Measurements from ENCODE around the gene SPTBN4. TPM values are rescaled to one million over a fixed set of nuclear protein-coding genes. Genes with fewer than 3 reads are reported as not detected.

The SPTBN4 gene
- total and polyA plus RNA-seq, 10 of the 15 experiments (the other 5 are each of a cell fraction or from before 2014, with no cell fraction given) = 0.04 to 1.1 (median 0.34) TPM; not detected in 1

DNA sequence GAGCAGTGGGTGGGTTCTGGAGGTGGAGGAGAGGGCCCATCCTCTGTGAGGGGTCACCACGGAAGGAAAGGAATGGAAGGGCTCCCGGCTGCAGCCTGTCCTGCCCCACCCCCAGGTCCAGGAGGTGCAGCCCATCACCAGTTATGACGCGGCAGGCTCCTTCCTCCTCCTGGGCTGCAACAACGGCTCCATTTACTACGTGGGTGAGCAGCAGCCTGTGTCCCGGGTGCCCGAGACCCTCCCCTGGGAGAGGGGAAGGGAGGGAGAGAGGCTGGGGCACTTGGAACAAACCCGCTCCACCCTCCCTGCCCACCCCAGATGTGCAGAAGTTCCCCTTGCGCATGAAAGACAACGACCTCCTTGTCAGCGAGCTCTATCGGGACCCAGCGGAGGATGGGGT is 116.5 kb downstream of the SPTBN4 start:
- H3K79me2 ChIP-seq (ENCODE audit: control insufficient read depth, insufficient read depth, low read length) = no peaks in the 10 kb centered on the region; the same call in 1 of the 2 replicates
- peaks cover 20% of the 10 kb centered on the region for H3K4me1 ChIP-seq (ENCODE audit: control insufficient read depth, insufficient read depth, low read length)
- ATAC-seq (no peak), DNase-seq (ENCODE audit: low read depth, low spot score) (no peak), FAIRE-seq (no peak)
- no peaks in the 10 kb centered on the region for H3K27me3 ChIP-seq (replicated peaks in 1 of 2; ENCODE audit: control insufficient read depth in 2 of 2, insufficient read depth in 2 of 2, low read length in 1 of 2)
- no peaks in the 10 kb centered on the region for H3K9me3 ChIP-seq (replicated peaks; ENCODE audit: control insufficient read depth, insufficient read depth, low read length)
- no peak overlapping the region for H3K4me3 ChIP-seq
- in situ Hi-C loops (cut with MboI) (no loop called here), intact Hi-C loops (cut with micrococcal nuclease; ENCODE audit: unreplicated experiment) (no loop called here)
- WGBS (ENCODE audit: insufficient coverage, insufficient replicate concordance, low lambda C conversion rate, missing lambda C conversion rate) = 88% methylated on average over 13 of the region's 14 CpGs
- ChIA-PET RAD21 (ENCODE audit: unreplicated experiment) (no interaction called here), CTCF (no interaction called here), SMC1A (ENCODE audit: uncharacterized antibody, unreplicated experiment) (no interaction called here), POLR2A (no interaction called here)
- H3K4me2 ChIP-seq (ENCODE audit: control insufficient read depth, insufficient read depth) = no peak overlapping the region
- H3K36me3 ChIP-seq (ENCODE audit: control insufficient read depth in 2 of 2, insufficient read depth in 2 of 2, low read length in 1 of 2) = peaks cover 8 to 14% of the 10 kb centered on the region in 2 experiments
- H4K20me1 ChIP-seq (ENCODE audit: control insufficient read depth, insufficient read depth) = no peaks in the 10 kb centered on the region
- H3K9ac ChIP-seq (ENCODE audit: control insufficient read depth, insufficient read depth, low read length) = no peak overlapping the region
- no peak overlapping the region for H2AFZ ChIP-seq (ENCODE audit: control insufficient read depth, low read depth, low read length)
- BruUV-seq (replicated peaks) = no TSS peak
- TF ChIP-seq IKZF1 (conservative IDR thresholded peaks at IDR 0.05) (no peak), ZNF217 (IDR thresholded peaks at IDR 0.05) (no peak), HDGF (IDR thresholded peaks at IDR 0.05) (no peak), RBBP5 (conservative IDR thresholded peaks at IDR 0.05) (no peak), POU2F2 (IDR thresholded peaks at IDR 0.05; ENCODE audit: borderline replicate concordance, low read depth, low read length) (no peak)
- TF ChIP-seq, protein P1, sequence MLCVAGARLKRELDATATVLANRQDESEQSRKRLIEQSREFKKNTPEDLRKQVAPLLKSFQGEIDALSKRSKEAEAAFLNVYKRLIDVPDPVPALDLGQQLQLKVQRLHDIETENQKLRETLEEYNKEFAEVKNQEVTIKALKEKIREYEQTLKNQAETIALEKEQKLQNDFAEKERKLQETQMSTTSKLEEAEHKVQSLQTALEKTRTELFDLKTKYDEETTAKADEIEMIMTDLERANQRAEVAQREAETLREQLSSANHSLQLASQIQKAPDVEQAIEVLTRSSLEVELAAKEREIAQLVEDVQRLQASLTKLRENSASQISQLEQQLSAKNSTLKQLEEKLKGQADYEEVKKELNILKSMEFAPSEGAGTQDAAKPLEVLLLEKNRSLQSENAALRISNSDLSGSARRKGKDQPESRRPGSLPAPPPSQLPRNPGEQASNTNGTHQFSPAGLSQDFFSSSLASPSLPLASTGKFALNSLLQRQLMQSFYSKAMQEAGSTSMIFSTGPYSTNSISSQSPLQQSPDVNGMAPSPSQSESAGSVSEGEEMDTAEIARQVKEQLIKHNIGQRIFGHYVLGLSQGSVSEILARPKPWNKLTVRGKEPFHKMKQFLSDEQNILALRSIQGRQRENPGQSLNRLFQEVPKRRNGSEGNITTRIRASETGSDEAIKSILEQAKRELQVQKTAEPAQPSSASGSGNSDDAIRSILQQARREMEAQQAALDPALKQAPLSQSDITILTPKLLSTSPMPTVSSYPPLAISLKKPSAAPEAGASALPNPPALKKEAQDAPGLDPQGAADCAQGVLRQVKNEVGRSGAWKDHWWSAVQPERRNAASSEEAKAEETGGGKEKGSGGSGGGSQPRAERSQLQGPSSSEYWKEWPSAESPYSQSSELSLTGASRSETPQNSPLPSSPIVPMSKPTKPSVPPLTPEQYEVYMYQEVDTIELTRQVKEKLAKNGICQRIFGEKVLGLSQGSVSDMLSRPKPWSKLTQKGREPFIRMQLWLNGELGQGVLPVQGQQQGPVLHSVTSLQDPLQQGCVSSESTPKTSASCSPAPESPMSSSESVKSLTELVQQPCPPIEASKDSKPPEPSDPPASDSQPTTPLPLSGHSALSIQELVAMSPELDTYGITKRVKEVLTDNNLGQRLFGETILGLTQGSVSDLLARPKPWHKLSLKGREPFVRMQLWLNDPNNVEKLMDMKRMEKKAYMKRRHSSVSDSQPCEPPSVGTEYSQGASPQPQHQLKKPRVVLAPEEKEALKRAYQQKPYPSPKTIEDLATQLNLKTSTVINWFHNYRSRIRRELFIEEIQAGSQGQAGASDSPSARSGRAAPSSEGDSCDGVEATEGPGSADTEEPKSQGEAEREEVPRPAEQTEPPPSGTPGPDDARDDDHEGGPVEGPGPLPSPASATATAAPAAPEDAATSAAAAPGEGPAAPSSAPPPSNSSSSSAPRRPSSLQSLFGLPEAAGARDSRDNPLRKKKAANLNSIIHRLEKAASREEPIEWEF (IDR thresholded peaks at IDR 0.05; ENCODE audit: insufficient replicate concordance, low read depth, low read length) = no peak
- TF ChIP-seq, protein P2, sequence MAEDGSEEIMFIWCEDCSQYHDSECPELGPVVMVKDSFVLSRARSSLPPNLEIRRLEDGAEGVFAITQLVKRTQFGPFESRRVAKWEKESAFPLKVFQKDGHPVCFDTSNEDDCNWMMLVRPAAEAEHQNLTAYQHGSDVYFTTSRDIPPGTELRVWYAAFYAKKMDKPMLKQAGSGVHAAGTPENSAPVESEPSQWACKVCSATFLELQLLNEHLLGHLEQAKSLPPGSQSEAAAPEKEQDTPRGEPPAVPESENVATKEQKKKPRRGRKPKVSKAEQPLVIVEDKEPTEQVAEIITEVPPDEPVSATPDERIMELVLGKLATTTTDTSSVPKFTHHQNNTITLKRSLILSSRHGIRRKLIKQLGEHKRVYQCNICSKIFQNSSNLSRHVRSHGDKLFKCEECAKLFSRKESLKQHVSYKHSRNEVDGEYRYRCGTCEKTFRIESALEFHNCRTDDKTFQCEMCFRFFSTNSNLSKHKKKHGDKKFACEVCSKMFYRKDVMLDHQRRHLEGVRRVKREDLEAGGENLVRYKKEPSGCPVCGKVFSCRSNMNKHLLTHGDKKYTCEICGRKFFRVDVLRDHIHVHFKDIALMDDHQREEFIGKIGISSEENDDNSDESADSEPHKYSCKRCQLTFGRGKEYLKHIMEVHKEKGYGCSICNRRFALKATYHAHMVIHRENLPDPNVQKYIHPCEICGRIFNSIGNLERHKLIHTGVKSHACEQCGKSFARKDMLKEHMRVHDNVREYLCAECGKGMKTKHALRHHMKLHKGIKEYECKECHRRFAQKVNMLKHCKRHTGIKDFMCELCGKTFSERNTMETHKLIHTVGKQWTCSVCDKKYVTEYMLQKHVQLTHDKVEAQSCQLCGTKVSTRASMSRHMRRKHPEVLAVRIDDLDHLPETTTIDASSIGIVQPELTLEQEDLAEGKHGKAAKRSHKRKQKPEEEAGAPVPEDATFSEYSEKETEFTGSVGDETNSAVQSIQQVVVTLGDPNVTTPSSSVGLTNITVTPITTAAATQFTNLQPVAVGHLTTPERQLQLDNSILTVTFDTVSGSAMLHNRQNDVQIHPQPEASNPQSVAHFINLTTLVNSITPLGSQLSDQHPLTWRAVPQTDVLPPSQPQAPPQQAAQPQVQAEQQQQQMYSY (CRISPR knock-in tag; IDR thresholded peaks at IDR 0.05) = no peak
- TF ChIP-seq, protein P3, sequence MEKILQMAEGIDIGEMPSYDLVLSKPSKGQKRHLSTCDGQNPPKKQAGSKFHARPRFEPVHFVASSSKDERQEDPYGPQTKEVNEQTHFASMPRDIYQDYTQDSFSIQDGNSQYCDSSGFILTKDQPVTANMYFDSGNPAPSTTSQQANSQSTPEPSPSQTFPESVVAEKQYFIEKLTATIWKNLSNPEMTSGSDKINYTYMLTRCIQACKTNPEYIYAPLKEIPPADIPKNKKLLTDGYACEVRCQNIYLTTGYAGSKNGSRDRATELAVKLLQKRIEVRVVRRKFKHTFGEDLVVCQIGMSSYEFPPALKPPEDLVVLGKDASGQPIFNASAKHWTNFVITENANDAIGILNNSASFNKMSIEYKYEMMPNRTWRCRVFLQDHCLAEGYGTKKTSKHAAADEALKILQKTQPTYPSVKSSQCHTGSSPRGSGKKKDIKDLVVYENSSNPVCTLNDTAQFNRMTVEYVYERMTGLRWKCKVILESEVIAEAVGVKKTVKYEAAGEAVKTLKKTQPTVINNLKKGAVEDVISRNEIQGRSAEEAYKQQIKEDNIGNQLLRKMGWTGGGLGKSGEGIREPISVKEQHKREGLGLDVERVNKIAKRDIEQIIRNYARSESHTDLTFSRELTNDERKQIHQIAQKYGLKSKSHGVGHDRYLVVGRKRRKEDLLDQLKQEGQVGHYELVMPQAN (conservative IDR thresholded peaks at IDR 0.05) = no peak
- TF ChIP-seq, protein P4, sequence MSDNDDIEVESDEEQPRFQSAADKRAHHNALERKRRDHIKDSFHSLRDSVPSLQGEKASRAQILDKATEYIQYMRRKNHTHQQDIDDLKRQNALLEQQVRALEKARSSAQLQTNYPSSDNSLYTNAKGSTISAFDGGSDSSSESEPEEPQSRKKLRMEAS (IDR thresholded peaks at IDR 0.05; ENCODE audit: low read depth, low read length) = no peak
- H3K27ac ChIP-seq (ENCODE audit: control insufficient read depth, insufficient read depth) = no peak overlapping the region
